H9 (cell line): ENCODE data around the gene IRX2. TPM values are rescaled to one million over a fixed set of nuclear protein-coding genes. Genes with fewer than 3 reads are reported as not detected.

Experiments used
- DNase-seq: peaks from one replicate; pipeline ENCODE4 v3.0.0-alpha.2; 2017
- H2AFZ ChIP-seq: one replicate; pipeline ENCODE4 v1.6.1; 2013; ENCODE audit warnings: mild to moderate bottlenecking, low read length, control low read depth, moderate library complexity
- H2AK5ac ChIP-seq: 2 replicates; pipeline ENCODE4 v1.6.1; 2013; ENCODE audit warnings: low read length, control low read depth, mixed read lengths; ENCODE audit not compliant: insufficient read length
- H2BK120ac ChIP-seq: one replicate; pipeline ENCODE4 v1.6.1; 2013; ENCODE audit warnings: low read depth, mild to moderate bottlenecking, low read length, control low read depth, inconsistent platforms; ENCODE audit not compliant: poor library complexity, severe bottlenecking
- H2BK12ac ChIP-seq: 2 replicates; pipeline ENCODE4 v1.6.1; 2013; ENCODE audit warnings: low read length, control low read depth, mixed read lengths, low read depth; ENCODE audit not compliant: insufficient read length
- H2BK15ac ChIP-seq: 2 replicates; pipeline ENCODE4 v1.6.1; 2013; ENCODE audit warnings: low read depth, low read length, control low read depth
- H2BK20ac ChIP-seq: one replicate; pipeline ENCODE4 v1.6.1; 2013; ENCODE audit warnings: low read depth, mild to moderate bottlenecking, low read length, control low read depth, inconsistent platforms; ENCODE audit not compliant: poor library complexity, severe bottlenecking
- H2BK5ac ChIP-seq: 2 replicates; pipeline ENCODE4 v1.6.1; 2013; ENCODE audit warnings: low read length, control low read depth, mixed read lengths; ENCODE audit not compliant: insufficient read length
- H3K14ac ChIP-seq: 2 replicates; pipeline ENCODE4 v1.6.1; 2013; ENCODE audit warnings: low read length, control low read depth; ENCODE audit not compliant: insufficient read depth
- H3K18ac ChIP-seq: 2 replicates; pipeline ENCODE4 v1.6.1; 2013; ENCODE audit warnings: low read depth, mild to moderate bottlenecking, mixed read lengths, low read length, control low read depth; ENCODE audit not compliant: insufficient read length
- H3K23ac ChIP-seq: 2 replicates; pipeline ENCODE4 v1.6.1; 2013; ENCODE audit warnings: low read length, control low read depth, mixed read lengths, low read depth; ENCODE audit not compliant: insufficient read length
- H3K23me2 ChIP-seq: 2 replicates; pipeline ENCODE4 v1.6.1; 2013; ENCODE audit warnings: low read depth, mild to moderate bottlenecking, mixed read lengths, low read length, control low read depth; ENCODE audit not compliant: insufficient read length, poor library complexity, severe bottlenecking
- H3K27ac ChIP-seq: 2 replicates; pipeline ENCODE4 v1.5.1; 2013; ENCODE audit warnings: low read length, control low read depth, mixed read lengths, low read depth; ENCODE audit not compliant: insufficient read length
- H3K27me3 ChIP-seq: 2 replicates; pipeline ENCODE4 v1.6.1; 2013; ENCODE audit warnings: low read length, control low read depth, inconsistent platforms; ENCODE audit not compliant: insufficient read depth
- H3K4ac ChIP-seq: 2 replicates; pipeline ENCODE4 v1.6.1; 2013; ENCODE audit warnings: low read depth, mild to moderate bottlenecking, control low read depth, inconsistent platforms, low read length, moderate library complexity
- H3K4me1 ChIP-seq: 2 replicates; pipeline ENCODE4 v1.6.1; 2013; ENCODE audit warnings: low read length, control low read depth, inconsistent platforms; ENCODE audit not compliant: insufficient read depth
- H3K4me2 ChIP-seq: 2 replicates; pipeline ENCODE4 v1.6.1; 2013; ENCODE audit warnings: low read length, control low read depth, mixed read lengths; ENCODE audit not compliant: insufficient read length, insufficient read depth
- H3K56ac ChIP-seq: 2 replicates; pipeline ENCODE4 v1.6.1; 2013; ENCODE audit warnings: low read depth, mild to moderate bottlenecking, mixed read lengths, low read length, control low read depth; ENCODE audit not compliant: insufficient read length
- H3K79me1 ChIP-seq: 2 replicates; pipeline ENCODE4 v1.6.1; 2013; ENCODE audit warnings: low read depth, mild to moderate bottlenecking, moderate library complexity, low read length, control low read depth, inconsistent platforms; ENCODE audit not compliant: insufficient read depth, poor library complexity, severe bottlenecking
- H3K79me2 ChIP-seq: 2 replicates; pipeline ENCODE4 v1.6.1; 2013; ENCODE audit warnings: low read length, control low read depth, inconsistent platforms; ENCODE audit not compliant: insufficient read depth
- H3K9ac ChIP-seq: 2 replicates; pipeline ENCODE4 v1.6.1; 2013; ENCODE audit warnings: low read length, control low read depth, mixed read lengths; ENCODE audit not compliant: insufficient read length; ENCODE audit errors: extremely low read depth
- H3K9me3 ChIP-seq: one replicate; pipeline ENCODE4 v1.6.1; 2013; ENCODE audit warnings: low read depth, low read length, inconsistent platforms; ENCODE audit not compliant: control insufficient read depth
- H3T11ph ChIP-seq: one replicate; pipeline ENCODE4 v1.6.1; 2013; ENCODE audit warnings: mild to moderate bottlenecking, low read length, control low read depth, inconsistent platforms
- H4K20me1 ChIP-seq: one replicate; pipeline ENCODE4 v1.6.1; 2013; ENCODE audit not compliant: control insufficient read depth, insufficient read length, insufficient read depth
- H4K5ac ChIP-seq: 2 replicates; pipeline ENCODE4 v1.6.1; 2013; ENCODE audit warnings: low read depth, mild to moderate bottlenecking, mixed read lengths, low read length, control low read depth; ENCODE audit not compliant: insufficient read length
- H4K8ac ChIP-seq: replicated peaks from 2 replicates; pipeline ENCODE4 v1.6.1; 2013; ENCODE audit warnings: low read length, control low read depth, mixed read lengths, low read depth; ENCODE audit not compliant: insufficient read length
- H4K91ac ChIP-seq: 2 replicates; pipeline ENCODE4 v1.6.1; 2013; ENCODE audit warnings: low read depth, mild to moderate bottlenecking, moderate library complexity, mixed read lengths, low read length, control low read depth; ENCODE audit not compliant: insufficient read length
- H3K27ac Mint-ChIP-seq, 3 experiments: 2 replicates in 2 of 3; 3 replicates in 1 of 3; pipeline ENCODE4 v1.8.0; 2020 to 2021; ENCODE audit warnings: mixed read lengths in 3 of 3, mild to moderate bottlenecking in 1 of 3, moderate library complexity in 1 of 3
- H3K27me3 Mint-ChIP-seq: 2 replicates; pipeline ENCODE4 v1.8.0; 2021; ENCODE audit warnings: low read depth, mild to moderate bottlenecking, moderate library complexity, mixed read lengths
- H3K36me3 Mint-ChIP-seq, 3 experiments: 2 replicates in 2 of 3; 3 replicates in 1 of 3; pipeline ENCODE4 v1.8.0; 2020 to 2021; ENCODE audit warnings: low read depth in 3 of 3, mixed read lengths in 3 of 3; ENCODE audit not compliant: insufficient read depth in 1 of 3
- H3K4me1 Mint-ChIP-seq, 2 experiments: 2 replicates each; pipeline ENCODE4 v1.8.0; 2020; ENCODE audit warnings: mixed read lengths in 2 of 2
- H3K4me3 Mint-ChIP-seq, 2 experiments: 2 replicates in 1 of 2; 3 replicates in 1 of 2; pipeline ENCODE4 v1.8.0; 2020 to 2021; ENCODE audit warnings: mild to moderate bottlenecking in 2 of 2, mixed read lengths in 2 of 2, moderate library complexity in 1 of 2
- H3K9me3 Mint-ChIP-seq, 2 experiments: 2 replicates in 1 of 2; 3 replicates in 1 of 2; pipeline ENCODE4 v1.8.0; 2020; ENCODE audit warnings: mild to moderate bottlenecking in 2 of 2, mixed read lengths in 2 of 2, moderate library complexity in 1 of 2
- CTCF ChIP-seq: fragments of 200-600 bp; sonication (generic); conservative IDR thresholded peaks from 3 replicates; pipeline ENCODE4 v1.8.0; 2021; ENCODE audit warnings: antibody characterized with exemption, mild to moderate bottlenecking
- WGBS: extraction: QIAGEN DNeasy Blood & Tissue Kit; methylation state at CpG from one replicate; pipeline ENCODE4 v1.1.7; 2013; ENCODE audit warnings: missing lambda C conversion rate, low lambda C conversion rate, mixed read lengths; ENCODE audit not compliant: insufficient read length; ENCODE audit errors: extremely low coverage; 5-methylcytosine and 5-hydroxymethylcytosine counted together
- total RNA-seq: library from RNA; stranded (reverse); gene quantifications from 2 replicates; pipeline ENCODE4 v1.2.1, GENCODE V29; 2021

IRX2 gene
- total RNA-seq, 1 experiment from 2014 or later, result 91.6 TPM

- peaks cover 30% of the 10 kb centered on the region for H3K27me3 Mint-ChIP-seq
- no peak for TF ChIP-seq CTCF
- no peaks in the 10 kb centered on the region for H3K9me3 Mint-ChIP-seq
- H3K9ac ChIP-seq, result no peak overlapping the region
- no peak overlapping the region for H2AK5ac ChIP-seq
- no CpG with 5 or more reads among the region's 6 CpGs for WGBS
- no peak overlapping the region for H3K23ac ChIP-seq
- H4K5ac ChIP-seq, result no peak overlapping the region
- H3K18ac ChIP-seq, result no peak overlapping the region
- H3K79me2 ChIP-seq, result no peaks in the 10 kb centered on the region
- H3K27ac Mint-ChIP-seq, result no peak overlapping the region
- DNase-seq, result no peak
- no peak overlapping the region for H3T11ph ChIP-seq
- no peak overlapping the region for H3K4me3 Mint-ChIP-seq
- H3K56ac ChIP-seq, result no peak overlapping the region
- no peak overlapping the region for H3K27ac ChIP-seq
- H4K91ac ChIP-seq, result no peak overlapping the region
- no peak overlapping the region for H2BK15ac ChIP-seq
- H3K4me2 ChIP-seq, result no peak overlapping the region
- no peaks in the 10 kb centered on the region for H3K27me3 ChIP-seq
- no peak overlapping the region for H2AFZ ChIP-seq
- H3K9me3 ChIP-seq, result no peaks in the 10 kb centered on the region
- no peak overlapping the region for H2BK20ac ChIP-seq
- no peak overlapping the region for H4K8ac ChIP-seq
- H3K23me2 ChIP-seq, result no peaks in the 10 kb centered on the region
- no peak overlapping the region for H2BK12ac ChIP-seq
- H3K14ac ChIP-seq, result no peak overlapping the region
- no peak overlapping the region for H3K4ac ChIP-seq
- H3K36me3 Mint-ChIP-seq, result no peaks in the 10 kb centered on the region
- no peaks in the 10 kb centered on the region for H3K4me1 Mint-ChIP-seq
- no peaks in the 10 kb centered on the region for H4K20me1 ChIP-seq
- no peaks in the 10 kb centered on the region for H3K79me1 ChIP-seq
- no peak overlapping the region for H2BK5ac ChIP-seq
- H3K4me1 ChIP-seq, result no peaks in the 10 kb centered on the region
- no peak overlapping the region for H2BK120ac ChIP-seq
Observed at GRCh38 chr5:2718115-2718514, 33.4 kb downstream of the IRX2 start.
